Amygdala (tissue), 56 donors: ENCODE results near the gene VPS13D.

Source experiments
- DNase-seq, 56 donors: peaks; one replicate each; lab custom pipeline; 2025; lab: John Stamatoyannopoulos, UW

Gene VPS13D

GRCh38 chr1:12479311-12479710 lies 249.5 kb downstream of the VPS13D start:
- no peak for DNase-seq

- no peak for DNase-seq
Measured at GRCh38 chr1:12480041-12480440, 250.2 kb downstream of the VPS13D start.

- DNase-seq = no peak
Measured at GRCh38 chr1:12480748-12481362, 251.0 kb downstream of the VPS13D start.

- no peak for DNase-seq
Measured at GRCh38 chr1:12481928-12482327, 252.1 kb downstream of the VPS13D start.

- DNase-seq = no peak
Measured at GRCh38 chr1:12482988-12483387, 253.2 kb downstream of the VPS13D start.

GRCh38 chr1:12485231-12486058 lies 255.6 kb downstream of the VPS13D start:
- no peak for DNase-seq

- DNase-seq = no peak
Measured at GRCh38 chr1:12486059-12486341, 256.2 kb downstream of the VPS13D start.

GRCh38 chr1:12486401-12487005 lies 256.7 kb downstream of the VPS13D start:
- DNase-seq = no peak

- DNase-seq = no peak
Measured at GRCh38 chr1:12487520-12487919, 257.7 kb downstream of the VPS13D start.

GRCh38 chr1:12488666-12489354 lies 259.0 kb downstream of the VPS13D start:
- no peak for DNase-seq

GRCh38 chr1:12490532-12491142 lies 260.8 kb downstream of the VPS13D start:
- DNase-seq = no peak

- no peak for DNase-seq
Measured at GRCh38 chr1:12491656-12492055, 261.8 kb downstream of the VPS13D start.

GRCh38 chr1:12495725-12496124 lies 265.9 kb downstream of the VPS13D start:
- no peak for DNase-seq

GRCh38 chr1:12496154-12496961 lies 266.5 kb downstream of the VPS13D start:
- DNase-seq = no peak

GRCh38 chr1:12499539-12500240 lies 269.9 kb downstream of the VPS13D start:
- DNase-seq = no peak

GRCh38 chr1:12501661-12502060 lies 271.8 kb downstream of the VPS13D start:
- no peak for DNase-seq

GRCh38 chr1:12502336-12503109 lies 272.7 kb downstream of the VPS13D start:
- no peak for DNase-seq

GRCh38 chr1:12503709-12504108 lies 273.9 kb downstream of the VPS13D start:
- DNase-seq = no peak

- DNase-seq = no peak
Measured at GRCh38 chr1:12504601-12505000, 274.8 kb downstream of the VPS13D start.
